H1 (cell line): ENCODE data around the gene CRB2. TPM values are rescaled to one million over a fixed set of nuclear protein-coding genes. Genes with fewer than 3 reads are reported as not detected.
A peak's percentile ranks its signal among the peaks of the same experiment; 100 is the strongest.

Source experiments
- CTCF ChIA-PET: fragments of 300-600 bp; sonication (Branson Sonifier 250); formaldehyde crosslinking; loops from one replicate; lab custom pipeline; 2021; ENCODE audit not compliant: partially characterized antibody; lab: Charles Lee
- POLR2A ChIA-PET: fragments of 300-600 bp; sonication (Branson Sonifier 250); formaldehyde crosslinking; loops from one replicate; lab custom pipeline; 2021; ENCODE audit warnings: inconsistent platforms; ENCODE audit not compliant: partially characterized antibody; lab: Charles Lee
- DNase-seq, 2 experiments: peaks; one replicate each; pipeline versions ENCODE4 v3.0.0 to v3.0.0-alpha.2; 2010 to 2022; ENCODE audit warnings: low spot score in 2 of 2, low read depth in 1 of 2, mixed read lengths in 1 of 2
- FAIRE-seq: peaks from 2 replicates; lab custom pipeline; 2011; peaks lifted over from hg19 to GRCh38; lab: Jason Lieb, UNC
- H2AFZ ChIP-seq: 2 replicates; pipeline ENCODE4 v1.8.1; 2012; ENCODE audit warnings: low read length, inconsistent platforms
- H2AK5ac ChIP-seq: 2 replicates; pipeline ENCODE4 v1.6.1; 2013; ENCODE audit warnings: low read depth, low read length
- H2BK120ac ChIP-seq: replicated peaks from 2 replicates; pipeline ENCODE3; 2013; ENCODE audit warnings: low read depth, low read length, inconsistent platforms
- H2BK12ac ChIP-seq: 2 replicates; pipeline ENCODE4 v1.6.1; 2013; ENCODE audit warnings: low read depth, low read length
- H2BK15ac ChIP-seq: 2 replicates; pipeline ENCODE4 v1.6.1; 2013; ENCODE audit warnings: low read length
- H2BK20ac ChIP-seq: 2 replicates; pipeline ENCODE4 v1.6.1; 2013; ENCODE audit warnings: low read length
- H2BK5ac ChIP-seq: 2 replicates; pipeline ENCODE4 v1.6.1; 2013; ENCODE audit warnings: low read depth, low read length
- H3K14ac ChIP-seq: 2 replicates; pipeline ENCODE4 v1.6.1; 2013; ENCODE audit warnings: inconsistent platforms; ENCODE audit not compliant: insufficient read length
- H3K18ac ChIP-seq: 2 replicates; pipeline ENCODE4 v1.6.1; 2013; ENCODE audit warnings: low read length; ENCODE audit errors: extremely low read depth
- H3K23ac ChIP-seq: 2 replicates; pipeline ENCODE4 v1.6.1; 2013; ENCODE audit warnings: inconsistent platforms; ENCODE audit not compliant: insufficient read length
- H3K23me2 ChIP-seq: 2 replicates; pipeline ENCODE4 v1.6.1; 2013; ENCODE audit warnings: low read depth, low read length
- H3K27ac ChIP-seq: 2 replicates; pipeline ENCODE4 v1.6.1; 2011; ENCODE audit warnings: low read depth, low read length, inconsistent platforms
- H3K27me3 ChIP-seq, 4 experiments: replicated peaks in 1 of 4; 1 replicate in 1 of 4; 2 replicates in 3 of 4; pipeline versions ENCODE4 v1.6.1 to v1.8.1; 2011 to 2013; ENCODE audit warnings: low read length in 3 of 4, mild to moderate bottlenecking in 3 of 4, inconsistent platforms in 2 of 4, mixed read lengths in 2 of 4, moderate library complexity in 1 of 4; ENCODE audit not compliant: control insufficient read depth in 3 of 4, insufficient read depth in 3 of 4; ENCODE audit errors: extremely low read depth in 1 of 4
- H3K36me3 ChIP-seq, 4 experiments: 2 replicates each; pipeline versions ENCODE4 v1.6.1 to v1.8.1; 2011 to 2013; ENCODE audit warnings: mild to moderate bottlenecking in 4 of 4, low read length in 3 of 4, moderate library complexity in 2 of 4, control low read depth in 1 of 4, inconsistent platforms in 1 of 4; ENCODE audit not compliant: insufficient read depth in 4 of 4, control insufficient read depth in 2 of 4
- H3K4ac ChIP-seq: replicated peaks from 2 replicates; pipeline ENCODE3; 2013; ENCODE audit warnings: low read length, low read depth, mixed read lengths, inconsistent platforms; ENCODE audit not compliant: insufficient read length
- H3K4me1 ChIP-seq, 4 experiments: replicated peaks in 1 of 4; 1 replicate in 1 of 4; 2 replicates in 3 of 4; pipeline versions ENCODE4 v1.6.1 to v1.8.1; 2011 to 2013; ENCODE audit warnings: low read length in 3 of 4, inconsistent platforms in 2 of 4, mixed read lengths in 1 of 4; ENCODE audit not compliant: insufficient read depth in 4 of 4, control insufficient read depth in 3 of 4
- H3K4me2 ChIP-seq, 2 experiments: 2 replicates each; pipeline versions ENCODE4 v1.6.1 to v1.8.1; 2011 to 2013; ENCODE audit warnings: low read depth in 2 of 2, low read length in 2 of 2, control low read depth in 1 of 2, inconsistent platforms in 1 of 2, mild to moderate bottlenecking in 1 of 2; ENCODE audit not compliant: insufficient read depth in 1 of 2
- H3K4me3 ChIP-seq, 4 experiments: fragments of 200-600, 300-600 bp in 1 of 4; sonication (generic), shearing (Covaris generic), sonication (Bioruptor Twin) in 1 of 4; 2 replicates each; pipeline versions ENCODE4 v1.5.1 to v1.8.1; 2011 to 2016; ENCODE audit warnings: low read length in 4 of 4, low read depth in 3 of 4, control low read depth in 2 of 4, inconsistent platforms in 2 of 4, mild to moderate bottlenecking in 2 of 4, mixed read lengths in 1 of 4, moderate library complexity in 1 of 4; ENCODE audit not compliant: insufficient read depth in 2 of 4; ENCODE audit errors: extremely low read depth in 1 of 4
- H3K56ac ChIP-seq: replicated peaks from 2 replicates; pipeline ENCODE3; 2013; ENCODE audit warnings: low read depth, mild to moderate bottlenecking, mixed read lengths, low read length, inconsistent platforms; ENCODE audit not compliant: insufficient read length
- H3K79me1 ChIP-seq: 2 replicates; pipeline ENCODE4 v1.6.1; 2013; ENCODE audit warnings: low read depth, low read length, control low read depth
- H3K79me2 ChIP-seq, 2 experiments: 2 replicates each; pipeline versions ENCODE4 v1.6.1 to v1.8.1; 2012 to 2013; ENCODE audit warnings: low read length in 2 of 2, mild to moderate bottlenecking in 2 of 2, inconsistent platforms in 1 of 2; ENCODE audit not compliant: insufficient read depth in 2 of 2, control insufficient read depth in 1 of 2
- H3K9ac ChIP-seq, 4 experiments: replicated peaks in 1 of 4; 1 replicate in 1 of 4; 2 replicates in 3 of 4; pipeline versions ENCODE4 v1.6.1 to v1.8.1; 2011 to 2013; ENCODE audit warnings: low read depth in 3 of 4, low read length in 3 of 4, control low read depth in 2 of 4, mild to moderate bottlenecking in 2 of 4, moderate library complexity in 2 of 4, inconsistent platforms in 1 of 4; ENCODE audit errors: extremely low read depth in 1 of 4
- H3K9me3 ChIP-seq, 2 experiments: 2 replicates each; pipeline versions ENCODE4 v1.6.1 to v1.8.1; 2012 to 2013; ENCODE audit warnings: mild to moderate bottlenecking in 2 of 2, moderate library complexity in 2 of 2, control low read depth in 1 of 2, inconsistent platforms in 1 of 2, low read depth in 1 of 2, low read length in 1 of 2, mixed read lengths in 1 of 2; ENCODE audit not compliant: insufficient read depth in 2 of 2
- H4K20me1 ChIP-seq, 2 experiments: replicated peaks in 1 of 2; 2 replicates each; pipeline versions ENCODE3 to v1.8.1; 2011 to 2013; ENCODE audit warnings: inconsistent platforms in 2 of 2, low read length in 2 of 2, mild to moderate bottlenecking in 1 of 2; ENCODE audit not compliant: insufficient read depth in 2 of 2, control insufficient read depth in 1 of 2
- H4K5ac ChIP-seq: 2 replicates; pipeline ENCODE4 v1.6.1; 2013; ENCODE audit warnings: low read length, low read depth, mixed read lengths, inconsistent platforms; ENCODE audit not compliant: insufficient read length
- H4K8ac ChIP-seq: 2 replicates; pipeline ENCODE4 v1.8.0; 2013; ENCODE audit warnings: mild to moderate bottlenecking, moderate library complexity, low read length, inconsistent platforms; ENCODE audit not compliant: insufficient read depth; ENCODE audit errors: extremely low read depth
- H4K91ac ChIP-seq: replicated peaks from 2 replicates; pipeline ENCODE3; 2013; ENCODE audit warnings: low read length, mixed read lengths, inconsistent platforms; ENCODE audit not compliant: insufficient read length
- E2F6 ChIP-seq: IDR thresholded peaks from 2 replicates; pipeline ENCODE4 v1.6.1; 2012; ENCODE audit warnings: inconsistent platforms
- GTF2F1 ChIP-seq: IDR thresholded peaks from 2 replicates; pipeline ENCODE4 v1.6.1; 2012; ENCODE audit warnings: low read depth, low read length, improper control_type of control experiment, borderline replicate concordance
- USF2 ChIP-seq: IDR thresholded peaks from 2 replicates; pipeline ENCODE4 v1.6.1; 2011; ENCODE audit warnings: low read length, improper control_type of control experiment
- whole genome bisulfite sequencing, 2 experiments: shearing (Covaris generic) in 1 of 2; methylation state at CpG; one replicate each; pipeline versions ENCODE4 v1.1.6 to v1.1.7; 2013 to 2015; ENCODE audit warnings: low lambda C conversion rate in 2 of 2, mixed read lengths in 2 of 2, inconsistent platforms in 1 of 2, low coverage in 1 of 2, missing lambda C conversion rate in 1 of 2; ENCODE audit not compliant: insufficient replicate concordance in 2 of 2, insufficient coverage in 1 of 2, insufficient read length in 1 of 2; ENCODE audit errors: extremely low coverage in 1 of 2, missing lambda C conversion rate in 1 of 2; 5-methylcytosine and 5-hydroxymethylcytosine counted together
- polyA plus RNA-seq, 7 experiments: library from polyadenylated mRNA; depleted of rRNA in 3 of 7; stranded (reverse) in 5 of 7; unstranded in 2 of 7; fragments of >200 nt in 5 of 7; fragments of 200-250 nt in 2 of 7; gene quantifications; 1 replicate in 5 of 7; 2 replicates in 1 of 7; 4 replicates in 1 of 7; pipeline versions ENCODE4 v1.2.1 to v1.2.3, GENCODE V29; 2011 to 2013; ENCODE audit warnings: missing spikeins in 2 of 7, mixed read lengths in 2 of 7
- total RNA-seq: library from RNA; stranded (reverse); fragmentation: NEBNext Ultra II Directional; extraction: Animal tissue kit (Norgen Biotek cat#: 25700); gene quantifications from 2 replicates; pipeline ENCODE4 v1.2.1, GENCODE V29; 2021

CRB2 gene
- total and polyA plus RNA-seq, 2 of the 8 experiments (the other 6 are each of a cell fraction or from before 2014, with no cell fraction given): 4.0 to 8.4 TPM

DNA sequence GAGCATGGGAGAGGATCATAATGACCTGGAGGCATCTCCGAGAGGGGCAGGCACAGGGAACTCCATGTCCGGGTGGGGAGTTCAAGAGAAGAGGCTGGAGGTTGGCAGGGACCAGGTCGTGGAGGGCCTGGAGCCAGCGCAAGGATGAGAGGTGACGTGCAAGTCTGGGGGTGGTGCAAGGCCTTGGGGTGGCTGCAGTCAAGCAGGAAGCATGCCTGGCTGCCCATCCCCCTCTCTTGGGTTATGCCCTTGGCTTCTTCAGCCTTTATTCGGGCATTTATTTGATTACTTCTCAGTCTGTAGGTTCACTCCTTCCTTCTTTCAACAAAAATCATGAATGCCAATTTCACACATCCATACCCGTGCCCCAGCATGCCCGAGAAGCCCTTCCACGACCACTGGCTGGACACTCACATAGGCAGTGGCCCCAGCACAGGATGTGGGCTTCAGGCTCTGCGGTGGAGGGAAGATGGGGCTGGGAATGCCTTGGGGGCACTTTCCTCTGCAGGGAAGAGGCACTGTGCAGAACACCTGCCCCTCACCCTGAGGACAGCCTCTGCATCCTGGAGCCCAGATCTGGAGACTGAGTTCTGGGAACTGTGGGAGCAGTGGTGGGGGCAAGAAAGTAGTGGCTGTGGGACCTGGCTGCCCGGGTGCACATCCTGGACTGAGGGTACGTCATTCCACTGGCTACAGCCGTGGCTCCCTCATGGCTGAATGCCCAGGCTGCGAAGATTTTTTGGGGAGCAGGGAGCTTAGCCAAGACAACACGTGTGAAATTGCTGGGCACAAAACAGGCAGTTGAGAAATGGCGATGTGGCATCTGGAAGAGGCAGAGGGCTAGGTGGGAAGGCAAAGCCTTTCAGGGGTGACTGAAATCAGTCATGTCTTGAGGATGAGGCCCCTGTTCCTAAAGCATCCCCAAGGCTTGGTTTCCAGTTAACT is 38.6 kb downstream of the CRB2 start:
- CTCF ChIA-PET: interaction anchor here (1.0 to 29.0 kb wide), 4 partner anchors 9 to 36 kb away, joined by 3 to 668 read pairs (median 6); partner anchors contain the start of gene CRB2
- DNase-seq: no peak

More for the DNA sequence above, 38.6 kb downstream of the CRB2 start:
- no peaks in the 10 kb centered on the region; a peak in 1 of 4 replicates for H3K9me3 ChIP-seq
- 81% methylated on average over 16 of the region's 16 CpGs; no CpG with 5 or more reads in 1 of the 2 experiments for WGBS, 2 experiments
- H2BK15ac ChIP-seq: no peak overlapping the region
- H3K27me3 ChIP-seq: no peaks in the 10 kb centered on the region; a peak in 2 of 7 replicates
- no peak overlapping the region for H2BK120ac ChIP-seq
- H3K79me2 ChIP-seq: no peaks in the 10 kb centered on the region
- H3K9ac ChIP-seq: no peak overlapping the region
- H2BK12ac ChIP-seq: peak overlapping the region; percentile 27; the same call in 1 of the 2 replicates
- H3K23ac ChIP-seq: no peak overlapping the region
- no peak overlapping the region for H3K56ac ChIP-seq
- no peak overlapping the region for H3K4me2 ChIP-seq
- no peak overlapping the region for H2AFZ ChIP-seq
- H4K8ac ChIP-seq: peak overlapping the region; percentile 53
- H3K23me2 ChIP-seq: no peaks in the 10 kb centered on the region; the same call in 1 of the 2 replicates
- H3K4me3 ChIP-seq: no peak overlapping the region
- no peak overlapping the region for H2BK20ac ChIP-seq
- TF ChIP-seq E2F6: no peak
- TF ChIP-seq USF2: no peak
- no peak for TF ChIP-seq GTF2F1
- H3K4me1 ChIP-seq: peaks cover 0 to 19% (median 6%) of the 10 kb centered on the region in 4 experiments; a peak in 5 of 7 replicates
- no peaks in the 10 kb centered on the region for H4K20me1 ChIP-seq
- H4K91ac ChIP-seq: no peak overlapping the region
- no peaks in the 10 kb centered on the region for H3K79me1 ChIP-seq
- FAIRE-seq: no peak
- H3K14ac ChIP-seq: no peak overlapping the region
- H3K27ac ChIP-seq: no peak overlapping the region
- no peak overlapping the region for H4K5ac ChIP-seq
- H3K4ac ChIP-seq: no peak overlapping the region
- H2BK5ac ChIP-seq: no peak overlapping the region
- POLR2A ChIA-PET: interaction anchor here (1.1 kb wide), 1 partner anchor 10 kb away, joined by 3 read pairs; no protein-coding TSS in a partner anchor
- H3K18ac ChIP-seq: no peak overlapping the region
- H2AK5ac ChIP-seq: no peak overlapping the region
- H3K36me3 ChIP-seq: no peaks in the 10 kb centered on the region; a peak in 1 of 8 replicates
